Hepatocyte (in vitro differentiated cells): ENCODE results near the gene SIL1. TPM values are rescaled to one million over a fixed set of nuclear protein-coding genes. Genes with fewer than 3 reads are reported as not detected.

ENCODE experiments used
- DNase-seq: peaks from one replicate; pipeline ENCODE4 v3.0.0-alpha.2; 2016; ENCODE audit warnings: low spot score
- H2AFZ ChIP-seq: fragments of 200-600 bp; sonication (generic); 2 replicates; pipeline ENCODE4 v1.6.0; 2016; ENCODE audit warnings: antibody characterized with exemption, mild to moderate bottlenecking
- H3K27ac ChIP-seq: fragments of 200-600 bp; sonication (generic); 2 replicates; pipeline ENCODE4 v1.5.1; 2016; ENCODE audit warnings: mild to moderate bottlenecking
- H3K27me3 ChIP-seq: fragments of 200-600 bp; sonication (generic); 2 replicates; pipeline ENCODE4 v1.6.1; 2016
- H3K36me3 ChIP-seq: fragments of 200-600 bp; sonication (generic); replicated peaks from 2 replicates; pipeline ENCODE4 v1.5.1; 2016; ENCODE audit warnings: low read depth; ENCODE audit not compliant: insufficient read depth
- H3K4me1 ChIP-seq: fragments of 200-600 bp; sonication (generic); 2 replicates; pipeline ENCODE4 v1.5.1; 2016; ENCODE audit warnings: mild to moderate bottlenecking, moderate library complexity; ENCODE audit not compliant: insufficient read depth
- H3K4me2 ChIP-seq: fragments of 200-600 bp; sonication (generic); 2 replicates; pipeline ENCODE4 v1.6.0; 2016
- H3K4me3 ChIP-seq: fragments of 200-600 bp; sonication (generic); 2 replicates; pipeline ENCODE4 v1.5.1; 2016; ENCODE audit warnings: mild to moderate bottlenecking
- H3K79me2 ChIP-seq: fragments of 200-600 bp; sonication (generic); 2 replicates; pipeline ENCODE4 v1.6.0; 2017; ENCODE audit warnings: mild to moderate bottlenecking
- H3K9me2 ChIP-seq: fragments of 200-600 bp; sonication (generic); replicated peaks from 2 replicates; pipeline ENCODE4 v1.6.0; 2017; ENCODE audit warnings: mild to moderate bottlenecking; ENCODE audit not compliant: insufficient read depth
- H3K9me3 ChIP-seq: fragments of 200-600 bp; sonication (generic); 2 replicates; pipeline ENCODE4 v1.5.1; 2016; ENCODE audit warnings: low read depth, mild to moderate bottlenecking
- H4K20me1 ChIP-seq: fragments of 200-600 bp; sonication (generic); 2 replicates; pipeline ENCODE4 v1.6.0; 2016; ENCODE audit warnings: mild to moderate bottlenecking; ENCODE audit not compliant: insufficient read depth, poor library complexity, severe bottlenecking
- CTCF ChIP-seq: fragments of 200-600 bp; sonication (generic); IDR thresholded peaks from 2 replicates; pipeline ENCODE4 v1.5.1; 2016; ENCODE audit warnings: antibody characterized with exemption, mild to moderate bottlenecking; ENCODE audit not compliant: poor library complexity
- EZH2 ChIP-seq: fragments of 200-600 bp; sonication (generic); IDR thresholded peaks from 2 replicates; pipeline ENCODE4 v1.6.1; 2016; ENCODE audit warnings: antibody characterized with exemption, mild to moderate bottlenecking, borderline replicate concordance
- EZH2phosphoT487 ChIP-seq: fragments of 200-600 bp; sonication (generic); IDR thresholded peaks from one replicate; pipeline ENCODE4 v1.6.1; 2018; ENCODE audit warnings: antibody characterized with exemption, mild to moderate bottlenecking, low read depth, moderate library complexity; ENCODE audit not compliant: unreplicated experiment, severe bottlenecking
- WGBS: methylation state at CpG from one replicate; pipeline ENCODE4 v1.1.6; 2016; ENCODE audit warnings: low lambda C conversion rate; ENCODE audit errors: missing lambda C conversion rate; 5-methylcytosine and 5-hydroxymethylcytosine counted together
- polyA plus RNA-seq: library from polyadenylated mRNA; unstranded; fragments of >200 nt; fragmentation: Nextera tagmentation; extraction: Ambion mirVana; gene quantifications from 2 replicates; pipeline ENCODE4 v1.2.1, GENCODE V29; 2016
- total RNA-seq: library from RNA; depleted of rRNA; stranded (reverse); fragments of >200 nt; gene quantifications from 2 replicates; pipeline ENCODE4 v1.2.3, GENCODE V29; 2014

SIL1 gene
- total and polyA plus RNA-seq, 2 experiments from 2014 or later: 82.0 to 176 TPM

- WGBS: 95% methylated on average over 5 of the region's 5 CpGs
- no peak for DNase-seq
- TF ChIP-seq EZH2phosphoT487 (no peak), CTCF (no peak), EZH2 (no peak)
Observed at GRCh38 chr5:139090581-139090980, 107.6 kb downstream of the SIL1 start.

GRCh38 chr5:139088024-139088423, 110.1 kb downstream of the SIL1 start:
- no peaks in the 10 kb centered on the region for H3K9me3 ChIP-seq
- no peak overlapping the region for H2AFZ ChIP-seq
- H3K27me3 ChIP-seq: no peaks in the 10 kb centered on the region
- WGBS: 86% methylated on average over 1 of the region's 1 CpG
- H3K27ac ChIP-seq: no peak overlapping the region
- TF ChIP-seq EZH2 (no peak), CTCF (no peak), EZH2phosphoT487 (no peak)
- H4K20me1 ChIP-seq: peaks cover 4% of the 10 kb centered on the region
- H3K9me2 ChIP-seq: no peaks in the 10 kb centered on the region
- no peaks in the 10 kb centered on the region for H3K79me2 ChIP-seq
- no peak for DNase-seq
- no peak overlapping the region for H3K4me2 ChIP-seq
- H3K4me1 ChIP-seq: no peaks in the 10 kb centered on the region
- H3K36me3 ChIP-seq: no peaks in the 10 kb centered on the region
- H3K4me3 ChIP-seq: no peak overlapping the region

More at GRCh38 chr5:139090581-139090980, 107.6 kb downstream of the SIL1 start:
- H2AFZ ChIP-seq: no peak overlapping the region
- no peaks in the 10 kb centered on the region for H3K36me3 ChIP-seq
- peaks cover 4% of the 10 kb centered on the region for H4K20me1 ChIP-seq
- no peaks in the 10 kb centered on the region for H3K9me2 ChIP-seq
- no peak overlapping the region for H3K27ac ChIP-seq
- no peaks in the 10 kb centered on the region for H3K9me3 ChIP-seq
- no peaks in the 10 kb centered on the region for H3K27me3 ChIP-seq
- H3K4me2 ChIP-seq: no peak overlapping the region
- H3K4me3 ChIP-seq: no peak overlapping the region
- H3K79me2 ChIP-seq: no peaks in the 10 kb centered on the region
- no peaks in the 10 kb centered on the region for H3K4me1 ChIP-seq

- H3K9me2 ChIP-seq: no peaks in the 10 kb centered on the region
- WGBS: 91% methylated on average over 2 of the region's 2 CpGs
- no peak for TF ChIP-seq CTCF
- TF ChIP-seq EZH2: no peak
- no peak for TF ChIP-seq EZH2phosphoT487
Observed at GRCh38 chr5:139082813-139083498, 115.2 kb downstream of the SIL1 start.

More at GRCh38 chr5:139082813-139083498, 115.2 kb downstream of the SIL1 start:
- no peak for DNase-seq
- H2AFZ ChIP-seq: no peak overlapping the region
- H3K27me3 ChIP-seq: no peaks in the 10 kb centered on the region
- no peaks in the 10 kb centered on the region for H3K36me3 ChIP-seq
- no peaks in the 10 kb centered on the region for H3K79me2 ChIP-seq
- no peaks in the 10 kb centered on the region for H4K20me1 ChIP-seq
- no peaks in the 10 kb centered on the region for H3K9me3 ChIP-seq
- no peak overlapping the region for H3K4me3 ChIP-seq
- H3K4me2 ChIP-seq: no peak overlapping the region
- no peaks in the 10 kb centered on the region for H3K4me1 ChIP-seq
- no peak overlapping the region for H3K27ac ChIP-seq
